Transverse colon (tissue), 4 donors: ENCODE results near the gene SETMAR.

Experiments
- EP300 ChIP-seq: sonication (generic); formaldehyde crosslinking; IDR thresholded peaks from one replicate; pipeline ENCODE4 v1.6.1; 2017; ENCODE audit warnings: antibody characterized with exemption, low read depth
- POLR2A ChIP-seq: fragments of 450-650 bp; IDR thresholded peaks from one replicate; pipeline ENCODE4 v1.6.1; 2016; ENCODE audit warnings: antibody characterized with exemption, mild to moderate bottlenecking, moderate library complexity
- POLR2AphosphoS5 ChIP-seq, 3 donors: sonication (generic); formaldehyde crosslinking; IDR thresholded peaks; one replicate each; pipeline ENCODE4 v1.6.1; 2016; ENCODE audit warnings: antibody characterized with exemption in 3 of 3
- TF ChIP-seq, protein P1 (sequence below), 5 experiments: fragments of 200-600 bp in 3 of 5; fragments of 450-650 bp in 2 of 5; sonication (generic) in 3 of 5; IDR thresholded peaks; 1 replicate in 2 of 5; 2 replicates in 3 of 5; pipeline ENCODE4 v1.5.1; 2016 to 2017; ENCODE audit warnings: antibody characterized with exemption in 5 of 5, inconsistent platforms in 3 of 5, mild to moderate bottlenecking in 2 of 5, moderate library complexity in 1 of 5

GRCh38 chr3:4294616-4295327, 8.4 kb upstream of the SETMAR start:
- TF ChIP-seq, protein P1, sequence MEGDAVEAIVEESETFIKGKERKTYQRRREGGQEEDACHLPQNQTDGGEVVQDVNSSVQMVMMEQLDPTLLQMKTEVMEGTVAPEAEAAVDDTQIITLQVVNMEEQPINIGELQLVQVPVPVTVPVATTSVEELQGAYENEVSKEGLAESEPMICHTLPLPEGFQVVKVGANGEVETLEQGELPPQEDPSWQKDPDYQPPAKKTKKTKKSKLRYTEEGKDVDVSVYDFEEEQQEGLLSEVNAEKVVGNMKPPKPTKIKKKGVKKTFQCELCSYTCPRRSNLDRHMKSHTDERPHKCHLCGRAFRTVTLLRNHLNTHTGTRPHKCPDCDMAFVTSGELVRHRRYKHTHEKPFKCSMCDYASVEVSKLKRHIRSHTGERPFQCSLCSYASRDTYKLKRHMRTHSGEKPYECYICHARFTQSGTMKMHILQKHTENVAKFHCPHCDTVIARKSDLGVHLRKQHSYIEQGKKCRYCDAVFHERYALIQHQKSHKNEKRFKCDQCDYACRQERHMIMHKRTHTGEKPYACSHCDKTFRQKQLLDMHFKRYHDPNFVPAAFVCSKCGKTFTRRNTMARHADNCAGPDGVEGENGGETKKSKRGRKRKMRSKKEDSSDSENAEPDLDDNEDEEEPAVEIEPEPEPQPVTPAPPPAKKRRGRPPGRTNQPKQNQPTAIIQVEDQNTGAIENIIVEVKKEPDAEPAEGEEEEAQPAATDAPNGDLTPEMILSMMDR (IDR thresholded peaks at IDR 0.05) = no peak
- TF ChIP-seq POLR2A (no peak), POLR2AphosphoS5 (IDR thresholded peaks at IDR 0.05) (no peak), EP300 (no peak)
